ENCODE results near the gene ERC1.

- TF ChIP-seq RCOR1 (IDR thresholded peaks at IDR 0.05; ENCODE audit: low read depth, low read length) (no peak), CTCF (IDR thresholded peaks at IDR 0.05) (no peak), KDM1A (IDR thresholded peaks at IDR 0.05; ENCODE audit: low read depth) (no peak), REST (IDR thresholded peaks at IDR 0.05) (no peak), BCL3 (IDR thresholded peaks at IDR 0.05) (no peak), MAZ (IDR thresholded peaks at IDR 0.05; ENCODE audit: borderline replicate concordance, low read depth, low read length) (no peak), NFE2L2 (conservative IDR thresholded peaks at IDR 0.05; ENCODE audit: low read length) (no peak), POLR2A (IDR thresholded peaks at IDR 0.05; ENCODE audit: low read length) (no peak), RFX5 (IDR thresholded peaks at IDR 0.05) (no peak)
Observed at GRCh38 chr12:1147821-1148220, 156.8 kb downstream of the ERC1 start.
